Upper lobe of left lung (tissue), 6 donors: ENCODE results near the gene CYP27C1. TPM values are rescaled to one million over a fixed set of nuclear protein-coding genes. Genes with fewer than 3 reads are reported as not detected.

Experiments
- ATAC-seq, 2 donors: fragments of 200-7000 bp; cut with Tn5 transposase; one replicate each; pipeline ENCODE4 v1.9.1; 2022; ENCODE audit warnings: mild to moderate bottlenecking in 2 of 2, moderate library complexity in 2 of 2; ENCODE audit not compliant: low FRiP score in 2 of 2
- DNase-seq, 2 donors: peaks; one replicate each; pipeline ENCODE4 v3.0.0-alpha.2; 2019 to 2020
- H3K27ac ChIP-seq, 4 donors: fragments of 200-600 bp; sonication (generic); one replicate each; pipeline ENCODE4 v1.5.1; 2016 to 2019
- H3K27me3 ChIP-seq, 4 donors: fragments of 200-600 bp; sonication (generic); one replicate each; pipeline ENCODE4 v1.5.1; 2017 to 2019
- H3K36me3 ChIP-seq, 4 donors: fragments of 200-600 bp; sonication (generic); one replicate each; pipeline ENCODE4 v1.5.1; 2016 to 2019
- H3K4me1 ChIP-seq, 4 donors: fragments of 200-600 bp; sonication (generic); one replicate each; pipeline ENCODE4 v1.5.1; 2018 to 2019
- H3K4me3 ChIP-seq, 4 donors: fragments of 200-600 bp; sonication (generic); one replicate each; pipeline ENCODE4 v1.5.1; 2017 to 2019; ENCODE audit warnings: mild to moderate bottlenecking in 2 of 4, moderate library complexity in 1 of 4
- H3K9me3 ChIP-seq, 4 donors: fragments of 200-600 bp; sonication (generic); one replicate each; pipeline ENCODE4 v1.5.1; 2018 to 2019
- CTCF ChIP-seq, 6 experiments: fragments of 450-650 bp in 4 of 6; fragments of 200-600 bp in 2 of 6; sonication (generic) in 2 of 6; IDR thresholded peaks; one replicate each; pipeline ENCODE4 v1.5.1; 2016 to 2019; ENCODE audit warnings: antibody characterized with exemption in 6 of 6
- EP300 ChIP-seq, 4 donors: sonication (generic); formaldehyde crosslinking; IDR thresholded peaks; one replicate each; pipeline ENCODE4 v1.5.1; 2017; ENCODE audit warnings: antibody characterized with exemption in 4 of 4, control low read depth in 2 of 4
- POLR2A ChIP-seq, 4 donors: fragments of 450-650 bp; IDR thresholded peaks; one replicate each; pipeline ENCODE4 v1.5.1; 2016 to 2017; ENCODE audit warnings: antibody characterized with exemption in 4 of 4, mild to moderate bottlenecking in 2 of 4
- POLR2AphosphoS5 ChIP-seq, 2 donors: sonication (generic); formaldehyde crosslinking; IDR thresholded peaks; one replicate each; pipeline ENCODE4 v1.5.1; 2017; ENCODE audit warnings: antibody characterized with exemption in 2 of 2
- WGBS, 2 donors: methylation state at CpG; one replicate each; pipeline ENCODE4 v1.1.5; 2017 to 2018; 5-methylcytosine and 5-hydroxymethylcytosine counted together
- total RNA-seq, 6 donors: library from RNA; depleted of rRNA in 4 of 6; stranded (reverse); fragments of >200 nt in 4 of 6; gene quantifications; one replicate each; pipeline versions ENCODE4 v1.1.0 to v1.2.1, GENCODE V29; 2016 to 2021
- donor health status: DM: no; HTN: no; CAD: no; lungs with moderate emphysema.
- donor health status: DM: no; HTN: yes; CAD: no; lungs with severe emphysema.

Gene CYP27C1
- under 1 TPM in 4 of 6 donors, not detected in 2; 0.11 to 0.39 (median 0.14) TPM for total RNA-seq

GRCh38 chr2:127220102-127220767 is at the start of gene CYP27C1:
CYP27C1 (minus strand) TSS chr2:127220299; CDS start chr2:127220270, 29 bp downstream.
- H3K27me3 ChIP-seq = peaks cover 0 to 27% (median 11%) of the 10 kb centered on the region in 4 donors

GRCh38 chr2:127261804-127262406 is 41.8 kb upstream of the CYP27C1 start:
- DNase-seq (no peak), ATAC-seq (no peak)
- H3K36me3 ChIP-seq = peaks cover 6 to 53% (median 43%) of the 10 kb centered on the region in 4 donors
- no peaks in the 10 kb centered on the region for H3K9me3 ChIP-seq
- 86 to 93% methylated on average over 8 of the region's 8 CpGs for WGBS, 2 donors
- no peak overlapping the region for H3K4me3 ChIP-seq
- no peak for TF ChIP-seq EP300 (IDR thresholded peaks at IDR 0.05)
- no peak for TF ChIP-seq POLR2AphosphoS5 (IDR thresholded peaks at IDR 0.05)
- TF ChIP-seq CTCF (IDR thresholded peaks at IDR 0.05) = no peak
- no peak for TF ChIP-seq POLR2A (IDR thresholded peaks at IDR 0.05)
- no peaks in the 10 kb centered on the region for H3K27me3 ChIP-seq
- no peaks in the 10 kb centered on the region for H3K4me1 ChIP-seq
- no peak overlapping the region for H3K27ac ChIP-seq

More at GRCh38 chr2:127220102-127220767, at the start of gene CYP27C1:
- Histone ChIP-seq H3K9me3 (no peaks in the 10 kb centered on the region), H3K36me3 (no peaks in the 10 kb centered on the region), H3K4me3 (peak within 1 kb of the TSS in 3 of 4 donors; percentile 36 to 50 (median 42)), H3K27ac (no peak within 1 kb of the TSS), H3K4me1 (peaks cover 19 to 26% (median 22%) of the 10 kb centered on the region in 4 donors)
- peak in 1 of 2 donors; percentile 85 for DNase-seq
- ATAC-seq = peak in 1 of 2 donors; percentile 47
- TF ChIP-seq POLR2A (IDR thresholded peaks at IDR 0.05) (no peak), POLR2AphosphoS5 (IDR thresholded peaks at IDR 0.05) (no peak), CTCF (IDR thresholded peaks at IDR 0.05) (no peak), EP300 (IDR thresholded peaks at IDR 0.05) (no peak)
- 2 to 3% methylated on average over 31 to 36 of the region's 43 CpGs for WGBS, 2 donors

GRCh38 chr2:127259355-127259754 is 39.3 kb upstream of the CYP27C1 start:
- TF ChIP-seq EP300 (IDR thresholded peaks at IDR 0.05) (no peak), POLR2A (IDR thresholded peaks at IDR 0.05) (no peak), CTCF (IDR thresholded peaks at IDR 0.05) (no peak), POLR2AphosphoS5 (IDR thresholded peaks at IDR 0.05) (no peak)
- ATAC-seq (no peak), DNase-seq (no peak)
- Histone ChIP-seq H3K27me3 (no peaks in the 10 kb centered on the region), H3K27ac (no peak overlapping the region), H3K36me3 (peaks cover 6 to 58% (median 46%) of the 10 kb centered on the region in 4 donors), H3K4me3 (no peak overlapping the region), H3K9me3 (no peaks in the 10 kb centered on the region), H3K4me1 (no peaks in the 10 kb centered on the region)
- WGBS, 2 donors = 94 to 98% methylated on average over 5 of the region's 5 CpGs

- WGBS, 2 donors = 70 to 71% methylated on average over 8 of the region's 8 CpGs
- no peak overlapping the region for H3K4me3 ChIP-seq
- TF ChIP-seq CTCF (IDR thresholded peaks at IDR 0.05) (no peak), POLR2A (IDR thresholded peaks at IDR 0.05) (no peak), POLR2AphosphoS5 (IDR thresholded peaks at IDR 0.05) (no peak), EP300 (IDR thresholded peaks at IDR 0.05) (no peak)
- no peaks in the 10 kb centered on the region for H3K27me3 ChIP-seq
- H3K27ac ChIP-seq = no peak overlapping the region
- H3K9me3 ChIP-seq = no peaks in the 10 kb centered on the region
- peaks cover 6 to 53% (median 46%) of the 10 kb centered on the region in 4 donors for H3K36me3 ChIP-seq
- DNase-seq (no peak), ATAC-seq (no peak)
- no peaks in the 10 kb centered on the region for H3K4me1 ChIP-seq
These were observed 36.8 kb upstream of the CYP27C1 start for GRCh38 chr2:127256866-127257265.
